ENCODE measurements around the gene SCN9A.
"Not testable (repeated sequence)": the region's sequence is repeated elsewhere in the genome, so short reads cannot be mapped to it uniquely, and the experiment has no call there.

Gene SCN9A

DNA sequence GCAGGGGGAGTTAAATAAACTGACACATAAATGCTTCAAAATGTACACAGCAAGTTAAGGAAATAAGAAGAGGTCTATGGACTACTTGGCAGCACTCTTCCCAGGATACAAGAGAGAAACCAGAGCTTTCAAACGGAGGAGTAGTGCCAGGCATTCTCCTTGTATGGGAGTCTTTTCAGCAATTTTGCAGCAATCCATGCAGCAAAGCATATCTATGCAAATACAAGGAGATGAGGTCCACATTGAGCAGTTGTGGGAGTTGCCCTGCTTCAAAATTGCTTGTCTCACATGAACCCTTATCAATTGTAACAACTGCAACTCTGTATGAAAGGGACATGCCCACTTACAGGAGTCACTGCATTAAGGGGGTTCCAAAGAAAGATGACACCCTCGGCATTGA, 37.8 kb downstream of the SCN9A start:
- intact Hi-C loops (cut with DNase I) = no loop called here
- DNase-seq = no peak

DNA sequence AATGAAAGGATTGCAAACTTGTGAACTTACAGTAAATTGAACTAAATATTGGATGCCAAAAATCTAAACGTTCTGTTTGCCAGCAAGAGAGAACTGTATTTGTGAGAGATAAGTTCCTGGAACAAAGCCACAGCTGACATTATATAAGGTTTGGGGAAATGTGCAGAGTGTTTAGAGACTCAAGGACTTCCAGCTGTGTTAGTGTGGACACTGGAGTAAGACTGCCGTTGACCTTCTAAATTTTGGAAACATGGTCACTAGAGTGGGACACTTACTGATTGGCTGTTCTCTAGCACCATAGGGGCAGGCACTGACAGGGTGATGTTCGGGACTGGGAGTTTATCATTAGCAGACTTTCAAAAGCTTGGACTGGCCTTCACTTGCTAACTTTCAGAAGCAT, 40.5 kb downstream of the SCN9A start:
- DNase-seq = no peak
- intact Hi-C loops (cut with DNase I) = no loop called here

DNA sequence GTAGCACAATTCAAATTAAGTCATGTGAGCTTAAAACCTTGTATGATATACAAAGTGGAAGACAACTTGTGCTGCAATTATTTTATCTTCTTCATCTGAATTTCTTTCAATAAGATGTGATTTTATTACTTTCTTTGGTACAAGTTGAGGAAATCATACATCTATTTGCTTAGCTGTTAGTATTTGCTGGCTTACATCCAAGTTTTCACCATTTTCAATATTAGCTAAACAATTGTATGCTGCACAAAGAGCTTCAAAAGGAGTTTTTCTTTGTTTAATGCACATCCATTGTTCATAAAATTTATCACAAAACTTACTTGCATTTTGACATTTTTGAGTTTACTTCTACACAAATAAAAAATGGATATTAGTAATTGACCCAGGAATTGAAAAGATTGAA, 40.9 kb downstream of the SCN9A start:
- no peak for DNase-seq
- intact Hi-C loops (cut with DNase I) = no loop called here

DNA sequence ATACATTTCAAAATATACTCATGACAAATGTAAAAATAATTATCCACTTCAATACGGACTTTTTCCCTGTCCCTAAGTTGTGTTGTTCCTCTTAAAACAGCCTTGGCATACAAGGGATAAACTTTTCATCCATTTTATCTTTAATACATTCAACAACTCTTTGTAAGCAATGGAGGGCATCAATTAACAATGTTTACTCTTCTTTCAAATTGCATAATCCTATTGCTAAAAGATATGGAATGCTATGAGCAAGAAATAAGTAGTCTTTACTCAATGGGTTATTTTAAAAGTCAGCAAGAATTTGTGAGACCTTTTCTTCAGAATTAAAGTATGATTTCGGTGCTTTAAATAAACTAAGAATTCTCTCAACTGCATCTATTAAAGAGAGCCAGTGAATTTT, 41.9 kb downstream of the SCN9A start:
- no peak for DNase-seq
- intact Hi-C loops (cut with DNase I) = no loop called here

DNA sequence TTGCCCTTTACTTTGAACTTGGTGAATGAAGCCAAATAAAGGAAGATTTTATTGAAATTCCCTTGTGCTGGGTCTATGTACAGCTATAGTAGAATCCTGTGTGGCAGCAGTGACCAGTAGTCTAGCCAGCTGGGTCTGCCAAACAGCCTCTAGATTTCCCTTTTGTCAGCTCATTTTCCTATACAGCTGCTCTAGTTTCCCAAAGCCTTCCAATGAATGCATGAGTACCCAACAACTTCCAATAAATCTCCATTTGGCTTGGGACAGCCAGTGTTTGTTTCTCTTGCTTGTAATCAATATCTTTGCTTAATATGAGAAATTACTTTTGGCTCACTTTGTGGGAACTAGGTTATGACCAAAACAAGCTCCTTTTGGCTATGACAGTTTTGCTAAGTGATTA, 43.6 kb downstream of the SCN9A start:
- intact Hi-C loops (cut with DNase I) = no loop called here
- DNase-seq = no peak

DNA sequence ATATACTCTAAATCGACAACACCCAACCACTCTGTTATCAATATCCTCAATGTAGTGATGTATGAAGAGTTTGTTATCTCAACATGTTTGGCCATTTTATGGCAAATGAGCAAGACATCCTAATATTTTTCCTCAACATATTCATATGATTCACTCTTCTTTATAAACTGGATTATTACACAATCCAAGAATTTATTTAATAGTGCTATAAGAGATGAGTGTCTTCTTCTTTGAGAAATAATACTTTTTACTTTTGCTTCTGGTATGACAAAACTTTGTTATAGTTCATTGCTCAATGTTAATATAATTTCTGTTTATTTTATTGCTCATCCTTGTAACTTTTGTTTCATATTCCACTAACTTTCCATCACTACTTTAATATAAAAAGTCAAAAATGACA, 44.3 kb downstream of the SCN9A start:
- DNase-seq = no peak
- intact Hi-C loops (cut with DNase I) = no loop called here

DNA sequence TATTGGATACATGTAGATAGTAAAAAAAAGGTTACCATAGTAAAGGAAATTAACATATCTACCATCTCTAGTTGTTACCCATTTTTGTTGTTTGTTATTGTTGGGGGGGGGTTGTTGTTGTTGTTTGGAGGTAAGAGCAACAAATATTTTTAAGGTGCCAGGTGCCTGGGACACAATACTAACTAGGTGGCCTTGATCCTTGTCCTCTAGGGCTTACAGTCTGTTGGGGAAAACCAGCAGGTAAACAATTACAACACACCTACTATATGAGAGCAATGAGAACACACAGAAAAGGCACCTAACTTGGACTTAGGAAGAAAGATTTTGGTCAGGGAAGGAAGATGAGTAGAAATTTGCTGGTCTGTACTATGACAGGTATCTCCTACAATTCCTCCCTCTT, 46.3 kb downstream of the SCN9A start:
- DNase-seq = no peak
- intact Hi-C loops (cut with DNase I) = no loop called here

DNA sequence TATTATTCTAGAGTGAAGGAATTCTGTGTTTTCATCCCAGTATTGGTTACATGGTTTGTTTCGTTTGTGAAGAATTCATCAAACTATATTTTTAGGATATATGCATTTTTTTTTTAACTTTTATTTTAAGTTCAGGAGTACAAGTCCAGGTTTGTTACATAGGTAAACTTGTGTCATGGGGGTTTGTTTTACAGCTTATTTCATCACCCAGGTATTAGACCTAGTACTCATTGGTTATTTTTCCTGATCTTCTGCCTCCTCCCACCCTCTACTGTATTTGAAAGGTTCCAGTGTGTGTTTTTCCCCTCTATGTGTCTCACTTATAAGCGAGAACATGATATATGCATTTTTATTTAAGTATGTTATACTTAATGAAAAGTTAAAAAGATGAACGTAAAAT, 47.6 kb downstream of the SCN9A start:
- DNase-seq = no peak
- intact Hi-C loops (cut with DNase I) = no loop called here

DNA sequence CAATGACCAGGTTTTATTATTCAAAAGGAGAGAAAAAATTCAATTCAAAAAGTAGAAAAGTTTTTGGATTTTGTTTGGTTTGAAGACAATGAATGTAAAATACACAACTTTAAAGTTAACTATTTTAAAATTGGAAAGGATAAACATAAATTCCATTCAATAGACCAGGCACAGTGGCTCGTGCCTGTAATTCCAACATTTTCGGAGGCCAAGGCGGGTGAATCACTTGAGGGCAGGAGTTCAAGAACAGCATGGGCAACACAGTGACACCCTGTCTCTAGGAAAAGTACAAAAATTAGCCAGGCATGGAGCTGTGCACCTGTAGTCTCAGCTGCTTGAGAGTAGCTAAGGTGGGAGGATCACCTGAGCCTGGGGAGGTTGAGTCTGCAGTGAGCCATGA, 54.7 kb downstream of the SCN9A start:
- peak in 1 of 10 donors; percentile 20 for DNase-seq
- intact Hi-C loops (cut with DNase I) = no loop called here

DNA sequence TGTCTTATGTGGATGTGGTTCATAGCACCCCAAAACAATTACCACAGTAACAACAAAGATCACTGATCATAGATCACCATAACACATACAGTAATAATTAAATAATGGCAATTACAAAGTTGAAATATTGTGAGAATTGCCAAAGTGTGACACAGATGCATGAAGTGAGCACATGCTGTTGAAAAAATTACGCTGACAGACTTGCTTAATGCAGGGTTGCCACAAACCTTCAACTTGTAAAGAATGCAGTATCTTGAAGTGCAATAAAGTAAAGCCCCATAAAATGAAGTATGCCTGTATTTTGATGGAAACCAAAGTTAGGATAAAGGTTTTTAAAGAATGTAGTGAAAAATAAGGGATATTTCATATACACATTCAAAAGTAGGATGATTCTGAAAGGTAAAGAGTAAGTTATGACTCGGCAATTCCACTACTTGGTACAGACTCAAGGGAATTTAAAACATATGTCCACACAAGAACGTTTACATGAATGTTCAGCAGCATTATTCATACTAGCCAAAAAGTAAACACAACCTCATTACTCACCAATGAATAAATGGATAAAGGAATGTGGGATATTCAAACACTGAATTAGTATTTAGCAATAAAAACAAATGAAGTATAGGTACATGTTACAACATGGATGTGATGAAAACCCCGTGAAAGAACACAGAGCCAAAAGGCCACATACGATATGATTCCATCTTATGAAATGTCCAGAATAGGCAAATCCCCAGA, 61.6 kb downstream of the SCN9A start:
- no peak for DNase-seq
- intact Hi-C loops (cut with DNase I) = no loop called here

DNA sequence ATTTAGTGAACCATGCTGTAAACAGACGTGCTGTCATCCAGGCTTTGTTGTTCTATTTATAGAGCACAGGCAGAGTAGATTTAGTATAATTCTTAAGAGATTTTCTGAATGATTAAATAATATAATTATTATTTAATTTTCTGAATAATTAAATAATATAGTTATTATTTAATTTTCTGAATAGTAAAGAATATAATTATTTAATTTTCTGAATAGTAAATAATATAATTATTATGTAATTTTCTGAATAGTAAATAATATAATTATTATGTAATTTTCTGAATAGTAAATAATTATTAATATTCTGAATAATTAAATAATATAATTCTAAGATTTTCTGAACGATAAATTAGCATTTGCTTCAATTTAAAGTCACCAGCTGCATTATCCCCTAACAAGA, 62.9 kb downstream of the SCN9A start:
- intact Hi-C loops (cut with DNase I); DNase-seq: not testable (repeated sequence)

DNA sequence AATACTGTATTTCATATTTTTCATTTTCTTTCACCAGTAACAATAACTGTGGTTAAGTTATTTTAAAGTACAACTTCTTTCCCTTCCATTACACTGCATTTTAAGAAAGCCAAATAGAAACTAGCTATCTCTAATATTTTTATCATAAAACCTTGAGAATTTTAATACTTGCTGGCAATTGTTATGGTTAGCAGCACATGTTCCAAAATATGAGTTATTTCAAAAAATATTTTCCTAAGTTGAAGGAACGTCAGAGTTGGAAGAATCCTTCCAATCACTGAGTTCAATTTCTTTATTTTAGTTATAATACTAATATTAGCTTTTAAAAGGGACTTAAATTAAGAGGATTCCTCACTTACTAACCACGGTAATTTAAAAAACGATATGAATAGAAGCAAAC, 68.4 kb downstream of the SCN9A start:
- DNase-seq = no peak
- intact Hi-C loops (cut with DNase I) = no loop called here

DNA sequence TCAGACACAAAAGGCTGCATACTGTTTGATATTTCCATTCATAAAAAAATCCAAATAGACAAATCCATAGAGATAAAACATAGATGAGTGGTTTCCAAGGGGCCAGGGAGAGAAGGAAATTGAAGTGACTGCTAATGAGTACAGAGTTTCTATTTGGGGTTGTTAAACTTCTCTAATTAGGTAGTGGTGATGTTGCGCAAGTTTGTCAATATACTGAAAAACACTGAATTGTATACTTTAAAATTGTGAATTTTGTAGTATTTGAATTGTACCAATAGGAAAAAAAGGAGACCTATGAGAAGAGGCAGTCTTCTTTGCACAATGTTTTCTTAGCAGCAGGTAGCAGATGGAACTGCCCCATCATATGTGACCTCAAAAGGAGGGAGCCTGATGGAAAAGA, 71.1 kb downstream of the SCN9A start:
- DNase-seq = no peak
- intact Hi-C loops (cut with DNase I) = no loop called here

DNA sequence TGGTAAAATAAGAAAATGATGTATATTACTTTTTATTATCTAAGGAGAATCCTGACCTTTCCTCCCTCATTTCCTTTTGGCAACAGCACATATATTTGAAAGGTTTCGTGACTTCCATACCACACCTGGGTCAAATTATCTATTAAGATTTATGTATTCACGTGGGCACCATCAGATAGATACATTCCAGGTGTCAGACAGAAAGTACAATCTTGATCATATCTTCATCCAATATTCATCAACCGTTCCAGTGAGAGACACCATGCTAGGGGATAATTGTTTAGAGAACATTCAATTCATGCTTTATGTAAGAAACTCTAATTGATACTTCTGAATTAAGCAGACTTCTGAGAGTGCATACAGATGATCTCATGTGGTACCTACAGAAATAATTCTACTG, 73.7 kb downstream of the SCN9A start:
- DNase-seq = no peak
- intact Hi-C loops (cut with DNase I) = no loop called here

DNA sequence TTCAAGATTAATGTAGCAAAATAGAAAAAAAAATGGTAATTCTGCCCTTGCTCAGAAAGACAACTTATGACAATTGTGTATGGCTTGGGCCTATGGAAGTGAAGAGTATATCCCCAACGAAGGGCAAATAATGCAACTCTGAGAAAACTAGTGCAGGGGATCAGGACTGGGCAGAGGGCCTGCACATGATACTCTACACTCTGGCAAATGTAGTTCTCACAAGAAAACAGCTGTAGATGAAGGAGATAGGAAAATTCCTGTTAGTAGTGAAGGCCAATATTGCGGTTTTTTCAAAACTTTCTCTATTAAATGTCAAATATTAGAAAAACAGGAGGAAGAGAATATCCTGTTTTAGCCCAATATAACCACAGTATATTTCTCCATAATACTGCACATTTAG, 77.8 kb downstream of the SCN9A start:
- intact Hi-C loops (cut with DNase I) = no loop called here
- DNase-seq = no peak

DNA sequence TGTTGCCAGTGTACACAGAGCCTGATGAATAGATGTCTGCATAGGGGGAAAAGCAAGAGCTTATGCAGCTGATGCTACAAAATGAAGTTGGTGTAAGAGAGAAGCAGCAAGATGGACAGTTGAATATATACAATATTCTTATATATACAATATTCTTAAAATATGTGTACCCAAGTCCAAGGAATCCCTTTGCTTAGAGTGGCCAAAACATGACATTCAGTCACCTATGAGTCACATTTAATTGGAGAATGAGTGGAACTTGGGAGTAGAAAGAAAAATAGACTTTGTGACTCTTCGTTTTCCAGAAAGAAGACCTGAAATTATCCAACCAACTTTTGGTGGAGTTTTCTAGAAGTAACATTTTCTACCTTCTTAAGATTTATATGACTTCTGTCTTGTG, 81.8 kb downstream of the SCN9A start:
- DNase-seq = no peak
- intact Hi-C loops (cut with DNase I) = no loop called here

DNA sequence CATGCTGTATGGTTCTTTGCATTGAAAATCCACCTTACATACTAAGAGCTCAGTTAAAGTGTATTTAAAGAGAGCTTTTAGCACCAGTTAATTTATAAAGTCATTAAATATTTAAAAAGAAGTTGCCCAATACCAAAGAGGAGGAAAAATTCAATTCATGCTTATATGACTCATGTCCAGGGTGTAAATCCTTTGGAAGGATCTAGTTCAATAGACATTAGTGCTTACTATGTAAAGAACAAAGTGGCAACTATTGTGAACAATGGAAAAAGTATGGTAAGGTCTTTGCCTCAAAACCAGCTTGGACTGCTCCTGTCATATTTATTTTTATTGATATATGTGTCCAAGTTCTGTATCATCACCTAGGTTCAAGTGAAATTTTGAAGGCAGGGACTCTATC, 90.5 kb downstream of the SCN9A start:
- intact Hi-C loops (cut with DNase I) = no loop called here

DNA sequence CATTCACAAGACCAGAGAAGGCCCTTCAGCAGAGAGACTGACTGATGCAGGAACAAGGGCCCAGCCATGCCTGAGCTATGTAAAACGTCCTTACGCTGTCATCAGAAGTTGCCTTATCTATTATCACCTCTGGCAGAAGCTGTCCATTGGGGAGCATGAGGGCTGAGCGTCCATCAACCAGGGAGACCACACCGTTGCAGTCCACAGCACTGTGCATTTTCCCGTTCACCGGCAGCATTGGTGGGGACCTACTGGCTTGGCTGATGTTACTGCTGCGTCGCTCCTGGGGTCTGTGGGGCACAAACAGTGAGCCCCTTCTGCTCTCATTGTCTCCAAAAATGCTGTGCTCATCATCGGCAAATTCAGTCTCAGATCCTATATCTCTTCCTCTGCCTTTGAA, 91.4 kb downstream of the SCN9A start:
- DNase-seq = no peak
- intact Hi-C loops (cut with DNase I) = no loop called here

More for the DNA sequence above, 90.5 kb downstream of the SCN9A start:
- DNase-seq = no peak

DNA sequence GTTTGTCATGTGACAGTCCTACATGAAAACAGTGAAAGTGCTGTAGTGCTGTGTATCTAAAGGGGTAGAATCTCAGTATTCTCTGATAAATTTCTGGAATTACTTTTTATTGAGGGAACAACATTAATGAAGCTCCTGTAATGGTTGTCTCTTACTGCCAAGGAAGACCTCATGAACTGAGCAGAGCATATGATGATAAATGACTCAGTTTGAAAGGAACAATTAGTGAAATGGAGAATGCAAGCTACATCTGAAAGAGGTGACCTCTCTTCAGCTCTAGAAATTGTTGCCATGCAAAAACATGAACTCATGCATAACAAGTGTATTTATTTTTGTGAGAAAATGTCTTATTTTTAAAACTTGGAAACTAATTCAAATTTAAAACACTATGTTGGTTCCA, 93.6 kb downstream of the SCN9A start:
- intact Hi-C loops (cut with DNase I) = no loop called here

DNA sequence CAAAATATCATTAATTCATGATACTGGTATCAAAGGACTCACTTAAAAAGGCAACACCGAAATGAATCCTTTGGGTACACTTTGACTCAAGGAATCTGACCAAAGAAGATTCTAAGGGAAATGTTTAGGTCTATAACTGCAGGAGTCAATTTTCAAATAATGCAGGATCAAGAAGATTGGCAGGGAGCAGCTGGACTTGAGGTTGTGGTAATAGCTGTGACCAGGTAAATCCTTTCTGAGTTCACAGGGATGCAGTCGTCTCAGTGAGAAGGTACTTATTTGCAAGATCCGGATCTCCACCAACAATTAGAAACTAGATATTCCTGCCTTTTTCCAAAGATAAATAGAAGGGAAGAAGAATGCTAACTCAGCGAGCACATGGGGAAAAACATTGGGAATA, 96.9 kb downstream of the SCN9A start:
- intact Hi-C loops (cut with DNase I) = no loop called here
- no peak for DNase-seq

More for the DNA sequence above, 93.6 kb downstream of the SCN9A start:
- no peak for DNase-seq

DNA sequence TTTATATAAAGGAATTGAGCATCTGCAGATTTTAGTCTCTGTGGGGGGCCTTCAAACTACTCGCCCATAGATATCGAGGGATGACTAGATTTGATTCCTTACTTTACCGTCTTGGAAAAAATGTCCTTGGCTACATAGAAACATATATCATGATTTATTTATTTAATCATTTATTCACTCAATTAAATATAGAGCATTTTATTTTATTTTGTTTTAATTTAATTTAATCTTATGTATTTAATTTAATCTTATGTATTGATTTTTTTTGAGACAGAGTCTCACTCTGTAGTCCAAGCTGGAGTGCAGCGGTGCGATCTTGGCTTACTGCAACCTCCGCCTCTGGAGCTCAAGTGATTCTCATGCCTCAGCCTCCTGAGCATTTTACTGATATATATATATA, 105.4 kb downstream of the SCN9A start:
- DNase-seq = no peak
- intact Hi-C loops (cut with DNase I) = no loop called here

DNA sequence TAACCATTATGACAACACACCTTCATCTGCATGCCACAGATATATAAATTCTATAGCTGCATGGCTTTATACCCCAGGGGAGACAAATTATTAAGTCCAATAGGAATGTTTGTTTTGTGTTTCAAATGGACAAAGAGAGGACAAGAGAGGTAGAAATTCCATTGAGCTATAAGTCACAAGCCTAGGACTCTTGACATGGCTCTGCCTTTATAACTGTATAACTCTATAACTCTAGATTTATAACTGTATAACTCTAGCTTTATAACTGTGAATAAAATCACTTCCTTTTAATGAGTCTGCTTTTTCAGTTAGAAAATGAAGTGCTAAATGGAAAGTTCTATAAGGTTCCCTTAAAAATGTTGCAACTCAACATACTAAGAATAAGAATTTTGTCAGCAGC, 106.4 kb downstream of the SCN9A start:
- DNase-seq = no peak
- intact Hi-C loops (cut with DNase I) = no loop called here

DNA sequence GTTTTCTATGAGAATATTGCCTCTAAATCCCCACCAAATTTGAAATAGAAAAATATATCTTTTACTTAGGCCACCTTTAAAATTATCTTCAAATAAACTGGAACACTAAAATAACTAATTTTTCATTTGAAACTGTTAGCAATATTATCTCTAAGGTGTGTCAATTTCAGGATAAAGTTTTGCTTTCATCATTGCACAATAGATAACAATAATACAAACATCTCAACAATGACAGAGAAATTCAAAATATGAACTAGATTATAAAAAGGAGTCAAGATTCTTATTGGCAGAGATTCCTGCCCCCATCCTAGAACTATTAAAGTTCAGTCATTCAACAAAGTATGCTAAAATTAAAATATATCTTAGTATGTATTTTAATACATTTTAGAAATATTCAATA, 117.9 kb downstream of the SCN9A start:
- intact Hi-C loops (cut with DNase I) = no loop called here
- DNase-seq = no peak
